OCI-M2 (cell line): ENCODE data around the gene ROR2.

Source experiments
- DNase-seq: peaks from one replicate; lab custom pipeline; 2025; ENCODE audit not compliant: unreplicated experiment; lab: John Stamatoyannopoulos, UW

Gene ROR2

DNA sequence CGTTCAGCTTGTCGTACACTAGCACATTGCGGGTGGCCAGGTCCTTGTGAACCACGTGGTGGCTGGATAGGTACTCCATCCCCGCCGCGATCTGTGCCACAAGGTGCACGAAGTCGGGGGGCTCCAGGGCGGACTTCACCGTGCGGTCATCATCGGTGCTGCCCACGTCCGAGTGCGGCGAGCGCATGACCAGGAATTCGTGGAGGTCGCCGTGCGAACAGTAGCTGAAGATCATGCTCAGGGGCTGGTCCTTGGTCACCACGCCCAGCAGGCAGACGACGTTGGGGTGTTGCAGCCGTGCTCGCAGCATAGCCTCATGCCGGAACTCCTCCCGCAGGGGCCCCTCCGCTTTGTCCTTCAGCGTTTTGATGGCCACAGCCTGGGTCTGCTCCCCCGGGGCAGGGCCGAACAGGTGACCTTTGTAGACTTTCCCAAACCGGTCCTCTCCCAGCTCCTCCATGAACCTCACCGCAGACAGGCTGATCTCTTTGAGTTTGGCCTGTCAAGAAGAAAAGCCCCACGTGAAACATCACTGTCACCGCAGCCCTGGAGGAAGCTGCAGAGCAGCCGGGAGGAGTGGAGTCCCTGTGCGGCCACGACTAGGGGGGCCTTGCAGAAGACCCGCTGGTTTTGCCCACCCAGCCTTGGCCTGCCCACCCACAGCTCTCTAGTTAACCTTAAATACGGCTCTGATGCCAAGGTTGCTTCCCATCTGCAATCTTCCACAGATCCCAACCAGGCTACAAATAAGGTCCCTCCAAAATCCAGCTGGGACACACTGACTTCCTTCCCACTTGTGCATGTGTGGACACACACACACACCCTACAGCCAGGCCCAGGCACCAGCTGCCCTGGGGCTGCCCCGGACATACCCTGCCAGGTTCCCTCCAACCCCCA, 225.2 kb downstream of the ROR2 start:
- no peak for DNase-seq

DNA sequence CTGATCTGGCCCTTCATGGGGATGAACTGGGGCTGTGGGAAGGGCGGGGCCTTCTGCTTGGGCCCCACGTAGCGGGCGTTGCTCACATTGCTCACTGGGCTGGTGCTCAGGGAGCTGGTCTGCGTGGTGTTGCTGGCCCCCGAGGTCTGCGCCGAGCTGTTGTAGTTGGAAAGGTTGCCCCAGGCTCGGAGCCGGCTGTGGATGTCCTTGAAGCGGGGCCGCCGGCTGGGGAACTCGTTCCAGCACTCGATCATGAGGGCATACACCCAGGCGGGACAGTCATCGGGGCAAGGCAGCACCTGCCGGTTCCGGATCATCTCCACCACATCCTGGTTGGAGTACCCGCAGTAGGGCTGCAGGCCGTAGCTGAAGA, 226.0 kb downstream of the ROR2 start:
- no peak for DNase-seq

- DNase-seq: no peak
Measured at GRCh38 chr9:91723420-91724067, 226.5 kb downstream of the ROR2 start.

- no peak for DNase-seq
Measured at GRCh38 chr9:91720751-91721705, 229.0 kb downstream of the ROR2 start.

- DNase-seq: no peak
Measured at GRCh38 chr9:91720313-91720712, 229.7 kb downstream of the ROR2 start.

- no peak for DNase-seq
Measured at GRCh38 chr9:91718071-91718470, 232.0 kb downstream of the ROR2 start.

GRCh38 chr9:91716815-91717214, 233.2 kb downstream of the ROR2 start:
- DNase-seq: no peak

- DNase-seq: no peak
Measured at GRCh38 chr9:91716239-91716638, 233.8 kb downstream of the ROR2 start.

DNA sequence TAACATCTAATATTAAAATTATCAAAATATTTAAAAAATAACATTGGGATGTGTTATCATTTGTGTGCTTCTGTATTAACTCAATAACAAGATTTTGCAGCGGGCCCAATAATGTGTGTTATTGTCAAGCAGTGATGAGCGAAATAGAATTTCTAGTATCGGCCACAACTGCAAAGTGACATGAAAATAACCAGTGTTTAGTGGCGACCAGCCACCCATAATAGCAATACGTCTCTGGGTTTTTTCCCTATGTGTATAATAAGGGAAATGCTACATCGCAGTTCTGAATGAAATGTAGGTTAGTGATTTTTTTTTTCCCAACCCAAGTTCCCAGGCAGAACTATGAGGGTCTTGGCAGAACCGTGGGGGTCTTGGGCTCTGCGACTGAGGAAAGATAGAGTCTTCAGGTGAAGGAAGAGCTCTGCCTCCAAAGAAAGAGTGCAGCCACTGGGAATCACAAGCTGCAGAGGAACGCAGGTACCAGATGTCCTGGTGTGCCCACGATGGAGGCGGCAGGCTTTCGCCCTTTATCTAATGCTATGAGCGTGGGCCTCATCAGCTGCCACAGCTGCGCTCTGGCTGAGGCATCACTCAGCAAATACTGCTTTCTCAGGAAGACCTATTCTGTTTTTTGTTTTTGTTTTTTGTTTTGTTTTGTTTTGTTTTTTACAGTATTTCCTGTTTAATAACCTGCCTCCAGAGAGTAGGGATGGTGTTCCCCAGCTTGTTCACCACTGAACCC, 235.0 kb downstream of the ROR2 start:
- no peak for DNase-seq

GRCh38 chr9:91714020-91714806, 235.8 kb downstream of the ROR2 start:
- no peak for DNase-seq

GRCh38 chr9:91712811-91713210, 237.2 kb downstream of the ROR2 start:
- no peak for DNase-seq

DNA sequence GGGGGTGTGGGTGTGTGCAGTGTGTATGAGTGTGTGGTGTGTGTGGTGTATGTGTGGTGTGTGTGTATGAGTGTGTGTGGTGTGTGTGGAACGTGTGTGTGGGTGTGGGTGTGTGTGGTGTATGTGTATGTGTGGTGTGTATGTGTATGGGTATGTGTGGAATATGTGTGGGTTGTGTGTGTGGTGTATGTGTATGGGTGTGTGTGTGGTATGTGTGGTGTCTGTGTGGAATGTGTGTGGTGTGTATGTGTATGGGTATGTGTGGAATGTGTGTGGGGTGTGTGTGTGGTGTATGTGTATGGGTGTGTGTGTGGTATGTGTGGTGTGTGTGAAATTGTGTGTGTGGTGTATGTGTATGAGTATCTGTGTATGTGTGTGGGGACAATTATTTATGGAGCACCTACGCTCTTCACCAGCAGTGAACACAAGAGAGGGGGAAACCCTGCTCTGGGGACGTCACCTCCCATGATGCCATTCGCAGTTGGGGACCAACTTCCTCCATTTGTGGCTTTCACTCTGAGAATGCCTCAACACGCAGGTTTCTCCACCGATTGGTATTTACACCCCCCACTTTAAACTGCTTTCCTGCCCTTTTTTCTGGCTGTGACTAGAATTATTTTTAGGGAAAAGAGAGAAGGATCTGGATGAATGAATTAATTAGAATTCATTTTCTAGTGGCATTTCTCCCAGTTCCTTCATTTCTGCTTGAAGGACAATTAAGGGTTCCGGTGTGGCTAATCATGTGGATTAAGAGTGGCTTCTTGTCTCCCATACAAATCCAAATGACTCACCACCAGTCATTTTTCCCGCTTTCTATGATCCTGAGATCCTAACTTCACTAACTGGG, 238.1 kb downstream of the ROR2 start:
- DNase-seq: no peak

GRCh38 chr9:91710158-91710557, 239.9 kb downstream of the ROR2 start:
- no peak for DNase-seq

DNA sequence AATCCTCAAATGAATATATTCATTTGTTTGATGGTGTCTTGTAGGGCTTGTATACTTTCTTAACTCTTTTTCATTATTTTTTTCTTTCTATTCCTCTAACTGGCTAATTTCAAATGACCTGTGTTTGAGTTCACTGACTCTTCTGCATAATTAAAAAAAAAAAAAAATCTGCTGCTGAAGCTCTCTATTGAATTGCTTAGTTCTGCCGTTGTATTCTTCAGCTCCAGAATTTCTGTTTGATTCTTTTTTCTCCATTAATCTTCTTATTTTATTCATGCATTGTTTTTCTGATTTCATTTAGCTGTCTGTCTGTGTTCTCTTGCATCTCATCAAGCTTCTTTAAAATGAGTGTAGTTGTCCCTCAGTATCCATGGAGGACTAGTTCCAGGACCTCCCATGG, 244.6 kb downstream of the ROR2 start:
- no peak for DNase-seq

GRCh38 chr9:91700475-91700874, 249.6 kb downstream of the ROR2 start:
- DNase-seq: no peak

- no peak for DNase-seq
Measured at GRCh38 chr9:91698266-91698665, 251.8 kb downstream of the ROR2 start.

GRCh38 chr9:91697201-91697600, 252.8 kb downstream of the ROR2 start:
- no peak for DNase-seq

DNA sequence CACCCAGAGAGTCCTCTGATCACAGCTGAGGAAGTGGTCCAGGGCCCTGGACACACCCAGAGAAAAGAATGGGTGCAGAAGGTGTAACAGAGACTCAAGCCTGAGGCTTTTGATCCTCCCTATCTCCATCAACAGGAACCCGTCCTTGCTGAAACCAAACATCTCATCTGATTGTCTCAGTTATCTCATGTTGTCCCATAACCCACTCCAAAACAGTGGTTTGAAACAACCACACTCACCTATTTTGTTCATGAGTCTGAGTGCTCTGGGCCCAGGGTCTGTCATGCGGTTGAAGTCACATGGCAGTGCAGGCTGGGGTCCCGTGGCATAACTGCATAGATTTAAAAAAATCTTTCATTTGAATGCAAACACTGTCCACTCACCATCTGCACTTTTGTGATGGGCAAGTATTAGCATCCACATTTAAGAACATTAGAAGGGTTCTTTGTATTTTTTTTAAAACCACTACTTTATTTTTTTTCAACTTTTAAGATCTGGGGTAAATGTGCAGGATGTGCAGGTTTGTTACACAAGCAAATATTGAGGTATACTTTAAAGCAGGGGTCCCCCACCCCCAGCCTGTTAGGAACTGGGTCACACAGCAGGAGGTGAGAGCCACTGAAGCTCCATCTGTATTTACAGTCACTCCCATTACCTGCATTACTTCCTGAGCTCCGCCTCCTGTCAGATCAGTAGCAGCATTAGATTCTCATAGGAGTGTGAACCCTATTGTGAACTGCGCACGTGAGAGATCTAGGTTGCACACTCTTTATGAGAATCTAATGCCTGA, 255.8 kb downstream of the ROR2 start:
- DNase-seq: no peak
